CD4-positive, alpha-beta T cell (primary cell): ENCODE data around the gene DDX54. TPM values are rescaled to one million over a fixed set of nuclear protein-coding genes. Genes with fewer than 3 reads are reported as not detected.
A peak's percentile ranks its signal among the peaks of the same experiment; 100 is the strongest.

Source experiments
- ATAC-seq: fragments of 200-7000 bp; cut with Tn5 transposase; one replicate; pipeline ENCODE4 v1.10.0; 2022; ENCODE audit warnings: mild to moderate bottlenecking; ENCODE audit not compliant: poor library complexity
- CTCF ChIA-PET: fragments of 350-600 bp; sonication (Branson Sonifier 250); formaldehyde crosslinking; loops from one replicate; lab custom pipeline; 2021; ENCODE audit warnings: antibody characterized with exemption, inconsistent platforms; lab: Charles Lee
- POLR2A ChIA-PET: fragments of 350-600 bp; sonication (Branson Sonifier 250); formaldehyde crosslinking; loops from one replicate; lab custom pipeline; 2021; ENCODE audit warnings: antibody characterized with exemption, inconsistent platforms; lab: Charles Lee
- DNase-seq, 14 experiments: peaks; one replicate each; pipeline ENCODE4 v3.0.0-alpha.2; 2013 to 2020; ENCODE audit warnings: mixed read lengths in 2 of 14
- H3K27ac ChIP-seq, 2 donors: one replicate each; pipeline versions ENCODE4 v1.5.1 to v1.7.0; 2013; ENCODE audit warnings: low read length in 2 of 2, low read depth in 1 of 2, mild to moderate bottlenecking in 1 of 2
- H3K27me3 ChIP-seq, 2 experiments: 1 replicate in 1 of 2; 2 replicates in 1 of 2; pipeline versions ENCODE4 v1.6.1 to v1.7.0; 2013; ENCODE audit warnings: low read length in 2 of 2, control low read depth in 1 of 2, mild to moderate bottlenecking in 1 of 2, moderate library complexity in 1 of 2; ENCODE audit not compliant: insufficient read depth in 2 of 2, control insufficient read depth in 1 of 2
- H3K36me3 ChIP-seq: one replicate; pipeline ENCODE4 v1.6.1; 2013; ENCODE audit warnings: low read length, control low read depth; ENCODE audit not compliant: insufficient read depth
- H3K4me1 ChIP-seq: one replicate; pipeline ENCODE4 v1.6.1; 2013; ENCODE audit warnings: low read length, control low read depth; ENCODE audit not compliant: insufficient read depth
- H3K4me3 ChIP-seq: one replicate; pipeline ENCODE4 v1.5.1; 2013; ENCODE audit warnings: mild to moderate bottlenecking, low read length, moderate library complexity
- H3K9me3 ChIP-seq, 2 experiments: 1 replicate in 1 of 2; 2 replicates in 1 of 2; pipeline versions ENCODE4 v1.6.1 to v1.7.0; 2013; ENCODE audit warnings: low read length in 2 of 2, mild to moderate bottlenecking in 2 of 2, control low read depth in 1 of 2, moderate library complexity in 1 of 2; ENCODE audit not compliant: control insufficient read depth in 1 of 2, insufficient read depth in 1 of 2
- H3K27ac Mint-ChIP-seq: one replicate; pipeline ENCODE4 v1.8.0; 2020; ENCODE audit warnings: mixed read lengths
- H3K27me3 Mint-ChIP-seq: one replicate; pipeline ENCODE4 v1.8.0; 2021; ENCODE audit warnings: mixed read lengths
- H3K36me3 Mint-ChIP-seq: one replicate; pipeline ENCODE4 v1.8.0; 2021; ENCODE audit warnings: low read depth, mixed read lengths
- H3K4me1 Mint-ChIP-seq: one replicate; pipeline ENCODE4 v1.8.0; 2021; ENCODE audit warnings: low read depth, mixed read lengths
- H3K4me3 Mint-ChIP-seq: one replicate; pipeline ENCODE4 v1.8.0; 2020; ENCODE audit warnings: mild to moderate bottlenecking, mixed read lengths
- H3K9me3 Mint-ChIP-seq: one replicate; pipeline ENCODE4 v1.8.0; 2020; ENCODE audit warnings: mixed read lengths
- CTCF ChIP-seq: fragments of 200-600 bp; IDR thresholded peaks from one replicate; pipeline ENCODE4 v1.8.0; 2022; ENCODE audit warnings: antibody characterized with exemption, mild to moderate bottlenecking
- intact Hi-C, 2 experiments: fragments of 100-400 bp; cut with DNase I in 1 of 2; cut with micrococcal nuclease in 1 of 2; formaldehyde crosslinking; loops; one replicate each; pipeline versions ENCODE4 v1.15.1 to v1.9.0; 2023 to 2025; cut with DNase I, micrococcal nuclease
- total RNA-seq, 174 experiments: library from RNA in 2 of 174; stranded (reverse) in 2 of 174; gene quantifications; one replicate each; pipeline ENCODE4 v1.2.3 and lab custom pipeline; 2021 to 2026

The DDX54 gene
- total RNA-seq, 2 experiments from 2014 or later: 56.8 to 61.1 TPM

DNA sequence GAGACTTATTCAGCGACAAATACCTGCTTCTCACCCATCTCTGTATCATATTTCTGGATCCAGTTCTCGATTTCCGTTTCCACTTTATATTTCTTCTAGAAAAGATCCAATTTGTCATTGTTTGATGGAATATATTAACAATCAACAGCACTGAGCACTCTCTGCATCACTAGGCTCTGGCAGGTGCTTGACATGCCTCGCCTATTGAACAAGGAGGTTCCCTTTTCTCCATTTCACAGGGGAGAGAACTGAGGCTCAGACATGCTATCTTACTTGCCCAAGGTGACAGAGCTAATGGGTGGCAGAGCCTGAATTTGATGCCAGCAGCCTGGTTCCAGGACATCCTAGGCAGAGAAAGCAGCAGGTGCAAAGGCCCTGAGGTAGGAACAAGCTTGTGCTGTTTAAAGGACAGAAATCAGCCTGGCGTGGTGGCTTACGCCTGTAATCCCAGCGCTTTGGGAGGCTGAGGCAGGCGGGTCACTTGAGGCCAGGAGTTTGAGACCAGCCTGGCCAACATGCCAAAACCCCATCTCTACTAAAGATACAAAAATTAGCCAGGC, 12.3 kb upstream of the DDX54 start:
- Histone ChIP-seq H3K27me3 (no peaks in the 10 kb centered on the region), H3K27ac (no peak overlapping the region), H3K9me3 (peaks cover 0 to 4% of the 10 kb centered on the region in 2 experiments), H3K36me3 (peaks cover 3% of the 10 kb centered on the region), H3K4me1 (peaks cover 6% of the 10 kb centered on the region), H3K4me3 (no peak overlapping the region)
- intact Hi-C loops: loop anchor here (1.0 to 10.0 kb wide), 6 partner anchors 35 to 715 kb away; partner anchors contain the start of gene SDSL (in 1 of the 2)
- no peak for TF ChIP-seq CTCF
- no peak overlapping the region for H3K4me3 Mint-ChIP-seq
- no peak for ATAC-seq
- H3K27me3 Mint-ChIP-seq: no peaks in the 10 kb centered on the region
- H3K9me3 Mint-ChIP-seq: no peaks in the 10 kb centered on the region
- no peak overlapping the region for H3K27ac Mint-ChIP-seq
- H3K36me3 Mint-ChIP-seq: peaks cover 6% of the 10 kb centered on the region
- DNase-seq: no peak
- ChIA-PET POLR2A (no interaction called here), CTCF (interaction anchor here (0.6 to 0.7 kb wide), 4 partner anchors 13 to 1342 kb away, joined by 3 to 5 read pairs (median 4); no protein-coding TSS in a partner anchor)
- no peaks in the 10 kb centered on the region for H3K4me1 Mint-ChIP-seq

DNA sequence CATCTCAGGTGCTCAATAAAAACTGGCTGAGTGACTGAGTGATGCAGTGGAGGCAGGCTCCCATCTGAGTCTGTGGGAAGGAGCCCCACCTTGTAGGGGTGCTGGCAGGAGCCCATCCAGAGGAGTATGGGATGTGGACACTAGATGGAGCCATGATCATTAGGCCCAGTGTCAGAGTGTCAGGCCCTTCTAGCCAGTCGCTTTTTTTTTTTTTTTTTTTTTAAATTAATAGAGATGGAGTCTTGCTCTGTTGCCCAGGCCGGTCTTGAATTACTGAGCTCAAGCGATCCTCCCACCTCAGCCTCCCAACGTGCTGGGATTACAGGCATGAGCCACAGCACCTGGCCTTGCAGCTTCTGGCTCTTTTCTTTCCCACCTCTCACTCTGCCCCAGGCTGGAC, 11.7 kb upstream of the DDX54 start:
- ChIA-PET POLR2A (no interaction called here), CTCF (interaction anchor here (0.6 to 0.9 kb wide), 5 partner anchors 13 to 1341 kb away, joined by 3 to 5 read pairs (median 3); no protein-coding TSS in a partner anchor)
- H3K36me3 ChIP-seq: peaks cover 3% of the 10 kb centered on the region
- ATAC-seq (peak; percentile 99), DNase-seq (peak; percentile 33 to 86 (median 46))
- Mint-ChIP-seq H3K27ac (no peak overlapping the region), H3K4me3 (no peak overlapping the region), H3K27me3 (no peaks in the 10 kb centered on the region), H3K4me1 (no peaks in the 10 kb centered on the region), H3K9me3 (no peaks in the 10 kb centered on the region), H3K36me3 (peaks cover 12% of the 10 kb centered on the region)
- peak; percentile 75 for TF ChIP-seq CTCF
- no peak overlapping the region for H3K27ac ChIP-seq
- no peaks in the 10 kb centered on the region for H3K27me3 ChIP-seq
- intact Hi-C loops: loop anchor here (1.0 to 10.0 kb wide), 6 partner anchors 35 to 715 kb away; partner anchors contain the start of gene SDSL (in 1 of the 2)
- peaks cover 6% of the 10 kb centered on the region for H3K4me1 ChIP-seq
- H3K4me3 ChIP-seq: no peak overlapping the region
- no peaks in the 10 kb centered on the region for H3K9me3 ChIP-seq

DNA sequence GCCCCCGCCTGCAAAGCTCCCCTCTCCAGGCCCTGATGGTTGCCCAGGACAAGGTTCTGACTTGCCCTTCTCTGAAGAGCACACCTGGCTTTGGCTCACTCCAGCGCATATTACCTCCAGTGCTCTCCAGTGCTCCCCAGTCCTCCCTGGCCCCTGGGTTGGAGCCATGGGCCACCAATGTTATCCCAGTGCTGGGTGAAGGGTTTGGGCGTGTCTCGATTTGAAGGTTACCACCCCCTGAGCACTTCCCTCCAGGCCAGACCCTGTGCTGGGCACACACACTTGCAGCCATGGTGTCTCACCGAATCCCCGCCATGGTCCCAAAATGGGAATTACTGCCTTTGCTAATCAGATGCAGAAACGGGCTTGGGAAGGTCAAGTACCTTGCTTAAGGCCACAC, 11.3 kb upstream of the DDX54 start:
- Histone ChIP-seq H3K9me3 (no peaks in the 10 kb centered on the region), H3K36me3 (peaks cover 7% of the 10 kb centered on the region), H3K4me1 (peaks cover 6% of the 10 kb centered on the region), H3K27ac (no peak overlapping the region), H3K4me3 (no peak overlapping the region), H3K27me3 (no peaks in the 10 kb centered on the region)
- Mint-ChIP-seq H3K4me1 (no peaks in the 10 kb centered on the region), H3K4me3 (no peak overlapping the region), H3K27me3 (no peaks in the 10 kb centered on the region), H3K9me3 (no peaks in the 10 kb centered on the region), H3K36me3 (peaks cover 16% of the 10 kb centered on the region), H3K27ac (no peak overlapping the region)
- no peak for TF ChIP-seq CTCF
- CTCF ChIA-PET: interaction anchor here (0.9 kb wide), 1 partner anchor 39 kb away, joined by 3 read pairs; no protein-coding TSS in a partner anchor
- ATAC-seq (no peak), DNase-seq (no peak)
- POLR2A ChIA-PET: no interaction called here
- intact Hi-C loops: loop anchor here (5.0 to 10.0 kb wide), 4 partner anchors 36 to 716 kb away; partner anchors contain the start of gene SDSL (in 1 of the 2)
